GM20000 (cell line): ENCODE results near the gene WFDC5.

Source experiments
- DNase-seq: peaks from one replicate; pipeline ENCODE4 v3.0.0; 2012; ENCODE audit warnings: low spot score
- CTCF ChIP-seq: IDR thresholded peaks from 2 replicates; pipeline ENCODE4 v1.5.1; 2012; ENCODE audit warnings: mild to moderate bottlenecking, control low read depth; ENCODE audit errors: extremely low read depth, missing control alignments

The WFDC5 gene

GRCh38 chr20:45095805-45096238 lies 19.2 kb downstream of the WFDC5 start:
- peak; percentile 81 for DNase-seq
- TF ChIP-seq CTCF: peak; percentile 74

- no peak for TF ChIP-seq CTCF
- no peak for DNase-seq
Measured at GRCh38 chr20:45094864-45095574, 20.0 kb downstream of the WFDC5 start.

GRCh38 chr20:45094201-45094600 lies 20.8 kb downstream of the WFDC5 start:
- no peak for DNase-seq
- TF ChIP-seq CTCF: no peak

- no peak for DNase-seq
- no peak for TF ChIP-seq CTCF
Measured at GRCh38 chr20:45092898-45093297, 22.1 kb downstream of the WFDC5 start.

- TF ChIP-seq CTCF: no peak
- DNase-seq: no peak
Measured at GRCh38 chr20:45091366-45091765, 23.6 kb downstream of the WFDC5 start.

- no peak for TF ChIP-seq CTCF
- DNase-seq: no peak
Measured at GRCh38 chr20:45090481-45090880, 24.5 kb downstream of the WFDC5 start.

- TF ChIP-seq CTCF: no peak
- DNase-seq: no peak
Measured at GRCh38 chr20:45088247-45088646, 26.7 kb downstream of the WFDC5 start.
